Cerebellar nuclear complex (tissue), 1 donor: Measurements from ENCODE around the gene ORAI2.
"Not testable (repeated sequence)": the region's sequence is repeated elsewhere in the genome, so short reads cannot be mapped to it uniquely, and the experiment has no call there.

Experiments used
- DNase-seq, 2 experiments: peaks; one replicate each; lab custom pipeline; 2025; lab: John Stamatoyannopoulos, UW

ORAI2 gene

GRCh38 chr7:102469351-102469971 is 36.1 kb downstream of the ORAI2 start:
- no peak for DNase-seq

GRCh38 chr7:102469972-102470825 is 36.8 kb downstream of the ORAI2 start:
- no peak for DNase-seq

GRCh38 chr7:102471791-102472125 is 38.4 kb downstream of the ORAI2 start:
- no peak for DNase-seq

GRCh38 chr7:102472126-102473041 is 39.0 kb downstream of the ORAI2 start:
- peak in 1 of 2 experiments; percentile 21 for DNase-seq

GRCh38 chr7:102473271-102473991 is 40.1 kb downstream of the ORAI2 start:
- no peak for DNase-seq

- DNase-seq, result not testable (repeated sequence)
These were observed 40.7 kb downstream of the ORAI2 start for GRCh38 chr7:102474116-102474515.

- DNase-seq, result not testable (repeated sequence)
These were observed 41.5 kb downstream of the ORAI2 start for GRCh38 chr7:102474736-102475435.

- not testable (repeated sequence) for DNase-seq
These were observed 45.2 kb downstream of the ORAI2 start, which contains the start of gene POLR2J for GRCh38 chr7:102478314-102479208. Gene POLR2J, minus strand, starts transcription at chr7:102478922. Its CDS starts 62 bp downstream, at chr7:102478860.

- DNase-seq, result not testable (repeated sequence)
These were observed 45.8 kb downstream of the ORAI2 start for GRCh38 chr7:102479209-102479584.

GRCh38 chr7:102479982-102480637 is 46.7 kb downstream of the ORAI2 start:
- not testable (repeated sequence) for DNase-seq

GRCh38 chr7:102481962-102482361 is 48.6 kb downstream of the ORAI2 start:
- DNase-seq, result not testable (repeated sequence)

GRCh38 chr7:102484317-102484716 is 50.9 kb downstream of the ORAI2 start:
- not testable (repeated sequence) for DNase-seq

GRCh38 chr7:102490529-102491075 is 57.2 kb downstream of the ORAI2 start:
- not testable (repeated sequence) for DNase-seq

- DNase-seq, result not testable (repeated sequence)
These were observed 60.0 kb downstream of the ORAI2 start for GRCh38 chr7:102493220-102493935.

GRCh38 chr7:102494026-102494425 is 60.7 kb downstream of the ORAI2 start:
- DNase-seq, result not testable (repeated sequence)

- DNase-seq, result not testable (repeated sequence)
These were observed 61.2 kb downstream of the ORAI2 start for GRCh38 chr7:102494473-102495149.

GRCh38 chr7:102496861-102497260 is 63.5 kb downstream of the ORAI2 start:
- DNase-seq, result not testable (repeated sequence)

GRCh38 chr7:102497308-102497707 is 63.9 kb downstream of the ORAI2 start:
- DNase-seq, result not testable (repeated sequence)
